ENCODE results near the gene KDM4B.

Gene KDM4B

GRCh38 chr19:5182751-5183150 is 213.8 kb downstream of the KDM4B start:
- no peak overlapping the region for H3K27ac ChIP-seq (ENCODE audit: low read depth, low read length)
- no peak overlapping the region for H3K4me3 ChIP-seq (ENCODE audit: low read depth in 1 of 2, low read length in 2 of 2)
- no peaks in the 10 kb centered on the region for H3K36me3 ChIP-seq (ENCODE audit: control insufficient read depth in 1 of 2, insufficient read depth in 2 of 2, low read length in 2 of 2)
- H3K27me3 ChIP-seq (ENCODE audit: control insufficient read depth in 1 of 2, insufficient read depth in 2 of 2, low read length in 2 of 2) = no peaks in the 10 kb centered on the region
- H3K4me1 ChIP-seq (ENCODE audit: control insufficient read depth in 1 of 2, insufficient read depth in 2 of 2, low read length in 2 of 2) = no peaks in the 10 kb centered on the region
- no peak overlapping the region for H3K9ac ChIP-seq (ENCODE audit: low read depth in 1 of 2, low read length in 2 of 2)
- no peaks in the 10 kb centered on the region for H3K9me3 ChIP-seq (ENCODE audit: control insufficient read depth in 1 of 2, low read length in 2 of 2)

GRCh38 chr19:5183616-5184015 is 214.7 kb downstream of the KDM4B start:
- Histone ChIP-seq H3K9me3 (ENCODE audit: control insufficient read depth in 1 of 2, low read length in 2 of 2) (no peaks in the 10 kb centered on the region), H3K27ac (ENCODE audit: low read depth, low read length) (no peak overlapping the region), H3K27me3 (ENCODE audit: control insufficient read depth in 1 of 2, insufficient read depth in 2 of 2, low read length in 2 of 2) (no peaks in the 10 kb centered on the region), H3K4me1 (ENCODE audit: control insufficient read depth in 1 of 2, insufficient read depth in 2 of 2, low read length in 2 of 2) (no peaks in the 10 kb centered on the region), H3K9ac (ENCODE audit: low read depth in 1 of 2, low read length in 2 of 2) (no peak overlapping the region), H3K36me3 (ENCODE audit: control insufficient read depth in 1 of 2, insufficient read depth in 2 of 2, low read length in 2 of 2) (no peaks in the 10 kb centered on the region), H3K4me3 (ENCODE audit: low read depth in 1 of 2, low read length in 2 of 2) (no peak overlapping the region)

GRCh38 chr19:5184930-5185329 is 216.0 kb downstream of the KDM4B start:
- H3K9me3 ChIP-seq (ENCODE audit: control insufficient read depth in 1 of 2, low read length in 2 of 2) = no peaks in the 10 kb centered on the region
- H3K9ac ChIP-seq (ENCODE audit: low read depth in 1 of 2, low read length in 2 of 2) = no peak overlapping the region
- H3K4me1 ChIP-seq (ENCODE audit: control insufficient read depth in 1 of 2, insufficient read depth in 2 of 2, low read length in 2 of 2) = no peaks in the 10 kb centered on the region
- no peak overlapping the region for H3K27ac ChIP-seq (ENCODE audit: low read depth, low read length)
- H3K4me3 ChIP-seq (ENCODE audit: low read depth in 1 of 2, low read length in 2 of 2) = no peak overlapping the region
- no peaks in the 10 kb centered on the region for H3K27me3 ChIP-seq (ENCODE audit: control insufficient read depth in 1 of 2, insufficient read depth in 2 of 2, low read length in 2 of 2)
- H3K36me3 ChIP-seq (ENCODE audit: control insufficient read depth in 1 of 2, insufficient read depth in 2 of 2, low read length in 2 of 2) = no peaks in the 10 kb centered on the region

- no peak overlapping the region for H3K9ac ChIP-seq (ENCODE audit: low read depth in 1 of 2, low read length in 2 of 2)
- H3K9me3 ChIP-seq (ENCODE audit: control insufficient read depth in 1 of 2, low read length in 2 of 2) = no peaks in the 10 kb centered on the region
- no peak overlapping the region for H3K4me3 ChIP-seq (ENCODE audit: low read depth in 1 of 2, low read length in 2 of 2)
- no peaks in the 10 kb centered on the region for H3K36me3 ChIP-seq (ENCODE audit: control insufficient read depth in 1 of 2, insufficient read depth in 2 of 2, low read length in 2 of 2)
- H3K27ac ChIP-seq (ENCODE audit: low read depth, low read length) = no peak overlapping the region
- H3K27me3 ChIP-seq (ENCODE audit: control insufficient read depth in 1 of 2, insufficient read depth in 2 of 2, low read length in 2 of 2) = no peaks in the 10 kb centered on the region
- H3K4me1 ChIP-seq (ENCODE audit: control insufficient read depth in 1 of 2, insufficient read depth in 2 of 2, low read length in 2 of 2) = no peaks in the 10 kb centered on the region
Observed at GRCh38 chr19:5186293-5187050, 217.6 kb downstream of the KDM4B start.

- H3K9me3 ChIP-seq (ENCODE audit: control insufficient read depth in 1 of 2, low read length in 2 of 2) = no peaks in the 10 kb centered on the region
- H3K4me3 ChIP-seq (ENCODE audit: low read depth in 1 of 2, low read length in 2 of 2) = no peak overlapping the region
- H3K36me3 ChIP-seq (ENCODE audit: control insufficient read depth in 1 of 2, insufficient read depth in 2 of 2, low read length in 2 of 2) = no peaks in the 10 kb centered on the region
- H3K9ac ChIP-seq (ENCODE audit: low read depth in 1 of 2, low read length in 2 of 2) = no peak overlapping the region
- no peaks in the 10 kb centered on the region for H3K4me1 ChIP-seq (ENCODE audit: control insufficient read depth in 1 of 2, insufficient read depth in 2 of 2, low read length in 2 of 2)
- H3K27me3 ChIP-seq (ENCODE audit: control insufficient read depth in 1 of 2, insufficient read depth in 2 of 2, low read length in 2 of 2) = no peaks in the 10 kb centered on the region
- no peak overlapping the region for H3K27ac ChIP-seq (ENCODE audit: low read depth, low read length)
Observed at GRCh38 chr19:5188548-5189317, 219.8 kb downstream of the KDM4B start.

- Histone ChIP-seq H3K4me1 (ENCODE audit: control insufficient read depth in 1 of 2, insufficient read depth in 2 of 2, low read length in 2 of 2) (no peaks in the 10 kb centered on the region), H3K36me3 (ENCODE audit: control insufficient read depth in 1 of 2, insufficient read depth in 2 of 2, low read length in 2 of 2) (no peaks in the 10 kb centered on the region), H3K27me3 (ENCODE audit: control insufficient read depth in 1 of 2, insufficient read depth in 2 of 2, low read length in 2 of 2) (no peaks in the 10 kb centered on the region), H3K9me3 (ENCODE audit: control insufficient read depth in 1 of 2, low read length in 2 of 2) (no peaks in the 10 kb centered on the region), H3K27ac (ENCODE audit: low read depth, low read length) (no peak overlapping the region), H3K4me3 (ENCODE audit: low read depth in 1 of 2, low read length in 2 of 2) (no peak overlapping the region), H3K9ac (ENCODE audit: low read depth in 1 of 2, low read length in 2 of 2) (no peak overlapping the region)
Observed at GRCh38 chr19:5189318-5189607, 220.3 kb downstream of the KDM4B start.

- Histone ChIP-seq H3K9ac (ENCODE audit: low read depth in 1 of 2, low read length in 2 of 2) (no peak overlapping the region), H3K4me3 (ENCODE audit: low read depth in 1 of 2, low read length in 2 of 2) (no peak overlapping the region), H3K9me3 (ENCODE audit: control insufficient read depth in 1 of 2, low read length in 2 of 2) (no peaks in the 10 kb centered on the region), H3K27me3 (ENCODE audit: control insufficient read depth in 1 of 2, insufficient read depth in 2 of 2, low read length in 2 of 2) (no peaks in the 10 kb centered on the region), H3K27ac (ENCODE audit: low read depth, low read length) (no peak overlapping the region), H3K36me3 (ENCODE audit: control insufficient read depth in 1 of 2, insufficient read depth in 2 of 2, low read length in 2 of 2) (no peaks in the 10 kb centered on the region), H3K4me1 (ENCODE audit: control insufficient read depth in 1 of 2, insufficient read depth in 2 of 2, low read length in 2 of 2) (no peaks in the 10 kb centered on the region)
Observed at GRCh38 chr19:5191091-5191490, 222.2 kb downstream of the KDM4B start.

- Histone ChIP-seq H3K4me1 (ENCODE audit: control insufficient read depth in 1 of 2, insufficient read depth in 2 of 2, low read length in 2 of 2) (no peaks in the 10 kb centered on the region), H3K27ac (ENCODE audit: low read depth, low read length) (no peak overlapping the region), H3K27me3 (ENCODE audit: control insufficient read depth in 1 of 2, insufficient read depth in 2 of 2, low read length in 2 of 2) (no peaks in the 10 kb centered on the region), H3K9ac (ENCODE audit: low read depth in 1 of 2, low read length in 2 of 2) (no peak overlapping the region), H3K4me3 (ENCODE audit: low read depth in 1 of 2, low read length in 2 of 2) (no peak overlapping the region), H3K36me3 (ENCODE audit: control insufficient read depth in 1 of 2, insufficient read depth in 2 of 2, low read length in 2 of 2) (no peaks in the 10 kb centered on the region), H3K9me3 (ENCODE audit: control insufficient read depth in 1 of 2, low read length in 2 of 2) (no peaks in the 10 kb centered on the region)
Observed at GRCh38 chr19:5192568-5192967, 223.7 kb downstream of the KDM4B start.

- no peak overlapping the region for H3K4me3 ChIP-seq (ENCODE audit: low read depth in 1 of 2, low read length in 2 of 2)
- no peaks in the 10 kb centered on the region for H3K36me3 ChIP-seq (ENCODE audit: control insufficient read depth in 1 of 2, insufficient read depth in 2 of 2, low read length in 2 of 2)
- no peaks in the 10 kb centered on the region for H3K4me1 ChIP-seq (ENCODE audit: control insufficient read depth in 1 of 2, insufficient read depth in 2 of 2, low read length in 2 of 2)
- H3K27ac ChIP-seq (ENCODE audit: low read depth, low read length) = no peak overlapping the region
- H3K9me3 ChIP-seq (ENCODE audit: control insufficient read depth in 1 of 2, low read length in 2 of 2) = no peaks in the 10 kb centered on the region
- H3K27me3 ChIP-seq (ENCODE audit: control insufficient read depth in 1 of 2, insufficient read depth in 2 of 2, low read length in 2 of 2) = no peaks in the 10 kb centered on the region
- no peak overlapping the region for H3K9ac ChIP-seq (ENCODE audit: low read depth in 1 of 2, low read length in 2 of 2)
Observed at GRCh38 chr19:5193192-5193591, 224.3 kb downstream of the KDM4B start.

GRCh38 chr19:5194641-5195040 is 225.7 kb downstream of the KDM4B start:
- H3K36me3 ChIP-seq (ENCODE audit: control insufficient read depth in 1 of 2, insufficient read depth in 2 of 2, low read length in 2 of 2) = no peaks in the 10 kb centered on the region
- no peaks in the 10 kb centered on the region for H3K27me3 ChIP-seq (ENCODE audit: control insufficient read depth in 1 of 2, insufficient read depth in 2 of 2, low read length in 2 of 2)
- no peak overlapping the region for H3K9ac ChIP-seq (ENCODE audit: low read depth in 1 of 2, low read length in 2 of 2)
- H3K4me1 ChIP-seq (ENCODE audit: control insufficient read depth in 1 of 2, insufficient read depth in 2 of 2, low read length in 2 of 2) = no peaks in the 10 kb centered on the region
- H3K4me3 ChIP-seq (ENCODE audit: low read depth in 1 of 2, low read length in 2 of 2) = no peak overlapping the region
- no peak overlapping the region for H3K27ac ChIP-seq (ENCODE audit: low read depth, low read length)
- peaks cover 0 to under 1% of the 10 kb centered on the region in 2 donors for H3K9me3 ChIP-seq (ENCODE audit: control insufficient read depth in 1 of 2, low read length in 2 of 2)

Measured in duodenal mucosa (tissue), 2 donors.